ENCODE measurements around the gene ASB8. TPM values are rescaled to one million over a fixed set of nuclear protein-coding genes. Genes with fewer than 3 reads are reported as not detected.

The ASB8 gene
- polyA plus RNA-seq: 34.2 and 50.2 TPM in 2 replicates

DNA sequence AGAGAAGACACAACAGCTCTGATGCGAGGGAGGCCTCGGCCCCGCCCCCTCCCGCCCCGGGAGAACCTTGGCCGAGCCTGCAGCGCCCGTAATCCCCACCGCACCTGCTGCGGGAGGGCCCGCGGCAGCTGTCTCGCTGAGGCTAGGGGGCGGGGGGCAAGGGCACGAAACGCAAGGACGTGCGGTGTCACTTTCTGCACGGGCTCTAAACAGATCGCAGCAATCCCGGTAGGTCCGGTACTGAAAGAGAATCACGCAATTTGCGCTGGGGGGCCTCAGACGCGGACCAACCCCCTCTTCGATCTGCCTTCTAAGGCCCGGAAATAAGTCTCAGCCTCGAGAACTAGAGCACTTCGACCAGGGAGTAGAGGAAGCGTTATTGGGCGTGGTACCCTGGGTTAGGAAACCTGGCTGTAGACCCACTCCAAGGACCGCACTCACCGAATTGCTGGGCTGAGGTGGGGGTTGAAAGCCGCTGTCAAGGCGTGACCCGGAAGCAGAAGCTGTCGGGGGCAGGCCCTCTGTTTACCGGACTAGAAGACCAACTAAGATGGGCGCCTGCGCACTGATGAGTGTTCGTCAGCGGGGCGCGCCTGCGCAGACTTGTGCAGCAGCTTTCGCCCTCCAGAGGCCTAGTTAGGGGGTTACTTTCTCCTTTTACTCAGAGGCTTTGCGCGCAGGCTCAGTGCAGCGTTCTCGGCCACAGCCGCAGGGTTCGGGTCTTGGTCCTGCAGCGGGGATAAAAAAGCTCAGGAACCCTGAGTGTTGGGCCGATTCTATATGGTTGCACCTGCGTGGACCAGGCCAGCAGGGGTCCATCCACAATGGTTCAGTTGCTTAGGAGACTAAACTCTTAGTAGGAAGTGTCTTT lies at the start of gene ASB8:
TSS of gene ASB8 (minus strand) at position 498 of the 871 bp plus-strand sequence. CDS start 4,019 bp downstream, outside the sequence.

GRCh38 chr12:48203192-48203591 lies 45.9 kb upstream of the ASB8 start, which contains the start of gene OR10AD1:
OR10AD1 (minus strand) TSS chr12:48203292; CDS start chr12:48203292, 0 bp downstream.

DNA sequence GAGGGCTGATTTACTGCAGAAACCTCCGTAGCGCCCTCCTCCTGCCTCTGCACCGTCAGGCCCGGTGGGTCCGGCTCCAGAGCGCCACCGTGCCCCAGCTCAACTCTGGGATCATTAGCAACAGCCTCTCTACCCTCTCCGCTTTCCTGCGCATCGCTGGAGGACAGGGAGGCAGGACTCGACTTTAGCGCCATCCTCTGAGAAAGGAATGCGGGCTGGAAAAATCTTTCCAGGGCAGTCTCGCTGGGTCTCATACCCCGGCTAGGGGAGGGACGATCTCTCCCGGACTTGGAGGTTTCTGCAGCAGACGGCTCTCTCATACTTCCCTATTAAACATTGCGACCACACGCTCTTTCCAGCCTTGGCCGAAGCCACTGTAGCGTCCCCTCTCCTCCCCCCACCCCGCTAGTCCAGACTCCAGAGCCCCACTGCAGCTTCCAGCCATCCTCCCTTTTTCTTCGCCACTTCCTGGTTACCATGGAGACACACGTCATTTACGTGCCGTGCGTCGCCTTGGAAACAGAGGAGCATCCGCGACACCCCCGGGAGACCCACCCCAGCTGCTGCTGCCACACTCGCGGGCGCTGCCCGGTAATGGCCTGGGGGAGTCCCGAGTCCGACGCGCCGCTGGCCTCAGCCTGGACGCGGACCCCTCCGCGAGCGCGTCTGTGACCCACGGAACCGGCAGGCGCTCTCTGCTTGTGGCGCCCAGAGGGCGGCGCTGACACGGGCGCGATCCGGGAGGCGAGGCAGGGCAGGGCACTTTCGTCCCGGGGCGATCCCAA lies 26.0 kb upstream of the ASB8 start, which contains the start of gene CCDC184:
TSS of gene CCDC184 (plus strand) at position 554 of the 785 bp plus-strand sequence. CDS start 479 bp downstream, outside the sequence.

GRCh38 chr12:48119078-48119833 lies 38.1 kb downstream of the ASB8 start, which contains the start of gene PFKM:
PFKM (plus strand) TSS chr12:48119364; CDS start chr12:48122775, 3,411 bp downstream.

DNA sequence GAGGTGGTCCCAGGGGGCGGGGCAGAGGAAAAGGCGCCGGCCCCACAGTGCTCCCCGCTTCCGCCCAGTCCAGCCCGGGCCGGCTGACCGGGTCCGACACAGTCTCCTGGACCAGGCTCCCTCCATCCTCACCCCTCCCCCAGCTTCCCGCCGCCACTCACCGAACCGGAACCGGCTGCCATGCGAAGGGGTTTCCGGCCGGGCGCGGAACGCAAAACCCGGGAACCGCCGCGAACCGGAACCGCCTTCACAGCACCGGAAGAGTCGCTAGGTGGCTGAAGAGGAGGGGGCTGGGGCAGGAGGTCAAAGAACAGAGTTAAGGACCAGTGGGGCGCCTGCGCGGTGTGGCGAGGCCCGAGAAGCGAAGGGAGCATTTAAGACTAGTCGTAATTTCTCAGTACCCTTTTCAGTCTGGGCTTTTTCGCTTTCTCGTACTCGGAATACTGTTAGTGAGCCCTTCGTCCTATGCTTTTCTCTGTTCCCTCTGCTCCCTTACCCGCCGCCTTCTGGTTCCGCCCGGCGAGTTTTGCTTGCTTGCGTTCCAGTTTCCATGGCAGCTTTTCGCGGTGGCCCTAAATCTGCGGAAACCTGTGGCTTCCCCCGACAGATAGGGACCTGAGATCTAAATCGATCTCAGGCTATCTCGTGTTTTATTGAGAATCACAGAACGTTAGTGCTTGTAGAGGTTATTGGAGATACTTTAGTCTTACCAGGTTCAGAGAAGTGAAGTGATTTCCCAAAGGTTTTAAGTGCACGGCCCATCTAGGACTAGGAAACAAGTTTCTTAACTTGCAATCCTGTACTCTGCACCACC lies 51.2 kb downstream of the ASB8 start, which contains the start of gene SENP1:
TSS of gene SENP1 (minus strand) at position 213 of the 814 bp plus-strand sequence. CDS start 4,607 bp downstream, outside the sequence.

Other genes starting within 250 kb of the ASB8 start
- gene TMEM106C, start 193.9 kb downstream of the ASB8 start, polyA plus RNA-seq: 38.4 and 43.6 TPM in 2 replicates
- gene COL2A1, start 153.0 kb downstream of the ASB8 start, polyA plus RNA-seq: not detected in 2 replicates
- 1.3 and 1.5 TPM in 2 replicates for gene SENP1, start 51.4 kb downstream of the ASB8 start, polyA plus RNA-seq
- 147 and 158 TPM in 2 replicates for gene PFKM, start 38.2 kb downstream of the ASB8 start, polyA plus RNA-seq
- gene CCDC184, start 26.1 kb upstream of the ASB8 start, polyA plus RNA-seq: 41.6 and 68.9 TPM in 2 replicates
- not detected in 2 replicates for gene OR10AD1, start 45.8 kb upstream of the ASB8 start, polyA plus RNA-seq
- 4.8 and 7.6 TPM in 2 replicates for gene ZNF641, start 193.4 kb upstream of the ASB8 start, polyA plus RNA-seq